ENCODE results near the gene LCN6. TPM values are rescaled to one million over a fixed set of nuclear protein-coding genes. Genes with fewer than 3 reads are reported as not detected.
"Not testable (repeated sequence)": the region's sequence is repeated elsewhere in the genome, so short reads cannot be mapped to it uniquely, and the experiment has no call there.

Gene LCN6
- total and polyA plus RNA-seq, 2 donors (not counting 1 experiment from before 2014, with no cell fraction given), result 0.18 TPM; not detected in 1

- H4K20me1 ChIP-seq (ENCODE audit: control insufficient read depth, insufficient read depth, low read length, poor library complexity, severe bottlenecking), result no peaks in the 10 kb centered on the region
- H3K9ac ChIP-seq (ENCODE audit: low read length), result no peak overlapping the region
- ATAC-seq (ENCODE audit: low read depth) (no peak), DNase-seq (no peak)
- intact Hi-C loops (cut with micrococcal nuclease), result no loop called here
- H3K4me2 ChIP-seq (replicated peaks; ENCODE audit: low read depth, low read length, poor library complexity, severe bottlenecking), result no peak overlapping the region
- Mint-ChIP-seq H3K4me1 (peaks cover 55% of the 10 kb centered on the region), H3K4me3 (no peak overlapping the region), H3K9me3 (ENCODE audit: insufficient read depth) (no peaks in the 10 kb centered on the region), H3K27ac (peak overlapping the region; percentile 37), H3K27me3 (no peaks in the 10 kb centered on the region)
- H3K4me3 ChIP-seq (ENCODE audit: control extremely low read depth in 1 of 5, extremely low read depth in 1 of 5, insufficient read depth in 1 of 5, low read depth in 2 of 5, low read length in 4 of 5), result no peak overlapping the region
- H3K27ac ChIP-seq (ENCODE audit: low read length in 2 of 2), result no peak overlapping the region
- ChIA-PET POLR2A (interaction anchor here (0.6 to 6.1 kb wide), 3 partner anchors 33 to 997 kb away, joined by 3 to 83 read pairs (median 4); no protein-coding TSS in a partner anchor), CTCF (interaction anchor here (0.7 to 4.9 kb wide), 6 partner anchors 8 to 302 kb away, joined by 3 to 102 read pairs (median 6); no protein-coding TSS in a partner anchor)
- H3K9me3 ChIP-seq (ENCODE audit: control extremely low read depth in 1 of 3, control insufficient read depth in 2 of 3, insufficient read depth in 1 of 3, low read length in 2 of 3), result peaks cover 0 to 18% (median 0%) of the 10 kb centered on the region in 3 donors
- 80% methylated on average over 10 of the region's 13 CpGs for WGBS (ENCODE audit: insufficient coverage)
- H2AFZ ChIP-seq (ENCODE audit: insufficient read depth, low read depth, low read length, poor library complexity, severe bottlenecking), result no peak overlapping the region
- peaks cover 44 to 82% of the 10 kb centered on the region in 2 donors for H3K4me1 ChIP-seq (ENCODE audit: control insufficient read depth in 2 of 2, insufficient read depth in 2 of 2, low read length in 2 of 2)
- no peaks in the 10 kb centered on the region for H3K36me3 ChIP-seq (replicated peaks in 1 of 2; ENCODE audit: control extremely low read depth in 1 of 2, control insufficient read depth in 1 of 2, extremely low read depth in 1 of 2, insufficient read depth in 2 of 2, low read length in 1 of 2)
- H3K79me2 ChIP-seq (ENCODE audit: control insufficient read depth, insufficient read depth, low read length), result peaks cover 3% of the 10 kb centered on the region
- TF ChIP-seq CTCF (IDR thresholded peaks at IDR 0.05) (no peak), EZH2 (IDR thresholded peaks at IDR 0.05; ENCODE audit: borderline replicate concordance, insufficient read depth, low read depth, low read length, poor library complexity, severe bottlenecking) (no peak)
- peaks cover 0 to 3% (median 0%) of the 10 kb centered on the region in 4 experiments for H3K27me3 ChIP-seq (replicated peaks in 1 of 4; ENCODE audit: control extremely low read depth in 1 of 4, control insufficient read depth in 3 of 4, insufficient read depth in 4 of 4, low read length in 3 of 4)
Observed at GRCh38 chr9:136761545-136761981, 13.2 kb upstream of the LCN6 start.

- 62% methylated on average over 18 of the region's 22 CpGs for WGBS (ENCODE audit: insufficient coverage)
- CTCF ChIA-PET, result interaction anchor here (0.7 to 4.9 kb wide), 7 partner anchors 8 to 303 kb away, joined by 3 to 102 read pairs (median 5); partner anchors contain the start of gene FUT7
- H3K27me3 ChIP-seq (replicated peaks in 1 of 4; ENCODE audit: control extremely low read depth in 1 of 4, control insufficient read depth in 3 of 4, insufficient read depth in 4 of 4, low read length in 3 of 4); H3K27me3 Mint-ChIP-seq; H3K9me3 Mint-ChIP-seq (ENCODE audit: insufficient read depth); H4K20me1 ChIP-seq (ENCODE audit: control insufficient read depth, insufficient read depth, low read length, poor library complexity, severe bottlenecking); H3K79me2 ChIP-seq (ENCODE audit: control insufficient read depth, insufficient read depth, low read length); H3K9ac ChIP-seq (ENCODE audit: low read length); H3K36me3 ChIP-seq (replicated peaks in 1 of 2; ENCODE audit: control extremely low read depth in 1 of 2, control insufficient read depth in 1 of 2, extremely low read depth in 1 of 2, insufficient read depth in 2 of 2, low read length in 1 of 2); intact Hi-C loops (cut with micrococcal nuclease); H3K4me3 ChIP-seq (ENCODE audit: control extremely low read depth in 1 of 5, extremely low read depth in 1 of 5, insufficient read depth in 1 of 5, low read depth in 2 of 5, low read length in 4 of 5); H2AFZ ChIP-seq (ENCODE audit: insufficient read depth, low read depth, low read length, poor library complexity, severe bottlenecking); ATAC-seq (ENCODE audit: low read depth); H3K27ac ChIP-seq (ENCODE audit: low read length in 2 of 2): not testable (repeated sequence)
- TF ChIP-seq CTCF (IDR thresholded peaks at IDR 0.05), result peak; percentile 55
- peak overlapping the region; percentile 71 for H3K4me3 Mint-ChIP-seq
- peaks cover 55% of the 10 kb centered on the region for H3K4me1 Mint-ChIP-seq
- peak; percentile 61 for DNase-seq
- POLR2A ChIA-PET, result interaction anchor here (0.6 to 6.1 kb wide), 5 partner anchors 11 to 998 kb away, joined by 3 to 83 read pairs (median 4); partner anchors contain the start of gene LCN6
- H3K4me2 ChIP-seq (replicated peaks; ENCODE audit: low read depth, low read length, poor library complexity, severe bottlenecking), result peak overlapping the region; percentile 50
- peaks cover 0 to 23% (median 3%) of the 10 kb centered on the region in 3 donors for H3K9me3 ChIP-seq (ENCODE audit: control extremely low read depth in 1 of 3, control insufficient read depth in 2 of 3, insufficient read depth in 1 of 3, low read length in 2 of 3)
- H3K4me1 ChIP-seq (ENCODE audit: control insufficient read depth in 2 of 2, insufficient read depth in 2 of 2, low read length in 2 of 2), result peaks cover 43 to 80% of the 10 kb centered on the region in 2 donors
- H3K27ac Mint-ChIP-seq, result peak overlapping the region; percentile 88
Observed at GRCh38 chr9:136760834-136761544, 12.7 kb upstream of the LCN6 start.
